ENCODE data around the gene THAP3. TPM values are rescaled to one million over a fixed set of nuclear protein-coding genes. Genes with fewer than 3 reads are reported as not detected.
A peak's percentile ranks its signal among the peaks of the same experiment; 100 is the strongest.

Gene THAP3
- total RNA-seq, 4 donors from 2014 or later = 13.8 to 34.6 (median 25.0) TPM

DNA sequence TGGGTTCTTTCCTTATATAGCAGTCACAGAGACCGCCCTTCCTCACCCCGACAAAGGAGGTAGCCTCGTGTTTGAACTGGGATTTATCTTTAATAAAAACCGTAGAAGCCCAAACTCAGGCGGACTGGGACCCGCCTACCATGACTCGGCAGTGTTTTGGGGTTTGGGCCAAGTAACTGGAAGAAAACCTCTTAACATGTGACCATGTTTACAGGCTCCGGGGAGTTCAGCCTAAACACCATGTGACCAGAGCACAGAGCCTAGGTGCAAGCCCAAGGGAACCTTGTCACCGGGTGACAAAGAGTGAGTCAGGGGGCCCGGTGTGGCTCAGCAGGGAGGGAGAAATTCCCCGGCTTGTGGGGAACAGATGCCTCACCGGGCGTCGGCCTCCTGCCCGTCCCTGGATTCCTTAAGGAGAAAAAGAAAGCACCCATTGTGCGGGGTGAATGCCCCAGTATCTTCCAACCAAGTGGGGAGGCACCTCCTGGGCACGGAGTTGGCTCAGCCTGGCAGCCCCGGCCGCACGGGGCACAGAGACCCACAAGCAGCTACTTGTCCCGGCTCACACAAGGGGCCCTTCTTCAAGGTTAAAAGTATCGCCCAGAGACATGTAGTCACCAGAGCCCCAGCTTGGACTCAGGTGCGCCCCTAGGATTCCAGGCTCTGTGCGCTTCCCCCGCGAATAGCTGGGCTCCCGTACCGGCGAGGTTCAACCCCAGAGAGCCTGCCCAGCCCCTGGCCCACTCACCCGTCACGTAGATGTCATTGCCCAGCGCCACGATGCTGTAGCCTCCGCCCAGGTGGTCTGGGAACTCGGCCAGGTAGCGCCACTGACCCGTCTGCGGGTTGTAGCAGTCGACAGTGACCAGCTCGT, 23.4 kb upstream of the THAP3 start:
- Histone ChIP-seq H3K27ac (replicated peaks in 1 of 4) (peak overlapping the region; percentile 96 to 99 (median 98)), H3K9me3 (no peaks in the 10 kb centered on the region), H3K4me3 (peak overlapping the region; percentile 70 to 83 (median 76)), H3K36me3 (peaks cover 25 to 35% (median 31%) of the 10 kb centered on the region in 4 donors), H3K27me3 (no peaks in the 10 kb centered on the region), H3K4me1 (peaks cover 64 to 76% (median 74%) of the 10 kb centered on the region in 4 donors)
- DNase-seq (ENCODE audit: extremely low spot score) = peak; percentile 96
- under 1% methylated on average over 16 of the region's 40 CpGs for WGBS
- TF ChIP-seq POLR2AphosphoS5 (IDR thresholded peaks at IDR 0.05) = peak; percentile 91 to 93
- TF ChIP-seq, protein P1, sequence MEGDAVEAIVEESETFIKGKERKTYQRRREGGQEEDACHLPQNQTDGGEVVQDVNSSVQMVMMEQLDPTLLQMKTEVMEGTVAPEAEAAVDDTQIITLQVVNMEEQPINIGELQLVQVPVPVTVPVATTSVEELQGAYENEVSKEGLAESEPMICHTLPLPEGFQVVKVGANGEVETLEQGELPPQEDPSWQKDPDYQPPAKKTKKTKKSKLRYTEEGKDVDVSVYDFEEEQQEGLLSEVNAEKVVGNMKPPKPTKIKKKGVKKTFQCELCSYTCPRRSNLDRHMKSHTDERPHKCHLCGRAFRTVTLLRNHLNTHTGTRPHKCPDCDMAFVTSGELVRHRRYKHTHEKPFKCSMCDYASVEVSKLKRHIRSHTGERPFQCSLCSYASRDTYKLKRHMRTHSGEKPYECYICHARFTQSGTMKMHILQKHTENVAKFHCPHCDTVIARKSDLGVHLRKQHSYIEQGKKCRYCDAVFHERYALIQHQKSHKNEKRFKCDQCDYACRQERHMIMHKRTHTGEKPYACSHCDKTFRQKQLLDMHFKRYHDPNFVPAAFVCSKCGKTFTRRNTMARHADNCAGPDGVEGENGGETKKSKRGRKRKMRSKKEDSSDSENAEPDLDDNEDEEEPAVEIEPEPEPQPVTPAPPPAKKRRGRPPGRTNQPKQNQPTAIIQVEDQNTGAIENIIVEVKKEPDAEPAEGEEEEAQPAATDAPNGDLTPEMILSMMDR (IDR thresholded peaks at IDR 0.05) = no peak
- TF ChIP-seq EP300 (IDR thresholded peaks at IDR 0.05) = no peak
- peak; percentile 64 for TF ChIP-seq POLR2A (IDR thresholded peaks at IDR 0.05; ENCODE audit: low read depth)
- intact Hi-C loops (cut with DNase I) = no loop called here

DNA sequence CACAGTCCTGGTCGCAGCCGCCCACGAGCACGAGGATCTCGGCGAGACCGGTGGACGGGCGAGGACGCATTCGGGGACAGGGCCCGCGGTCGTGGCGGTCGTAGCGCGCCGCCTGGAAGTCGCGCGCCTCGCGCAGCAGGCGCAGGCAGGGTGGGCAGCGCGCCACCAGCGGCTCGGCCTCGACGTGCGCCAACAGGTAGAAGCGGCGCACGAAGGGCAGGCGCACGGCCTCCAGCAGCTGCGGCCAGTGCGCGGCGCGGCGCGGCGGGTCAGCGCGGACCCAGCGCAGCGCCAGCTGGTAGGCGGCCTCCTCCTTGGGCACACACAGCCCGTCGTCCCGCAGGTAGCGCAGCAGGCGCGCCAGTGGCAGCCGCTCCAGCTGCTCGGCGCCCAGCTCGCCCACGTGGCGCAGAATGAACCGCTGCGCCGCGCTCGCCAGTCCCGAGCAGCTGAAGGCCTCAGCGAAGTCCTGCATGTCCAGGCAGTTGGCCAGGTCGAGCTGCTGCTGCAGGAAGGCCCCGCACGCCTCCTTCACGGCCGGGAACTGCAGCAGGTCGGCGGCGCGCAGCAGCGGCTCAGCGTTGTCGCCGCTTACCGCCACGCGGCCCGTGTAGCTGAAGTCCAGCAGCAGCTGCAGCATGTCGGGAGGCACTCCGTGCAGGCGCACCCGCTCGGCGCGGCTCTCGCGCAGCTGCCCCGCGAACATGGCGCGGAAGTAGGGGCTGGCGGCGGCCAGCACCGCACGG, 22.6 kb upstream of the THAP3 start:
- TF ChIP-seq, protein P1 (IDR thresholded peaks at IDR 0.05) = no peak
- TF ChIP-seq POLR2A (IDR thresholded peaks at IDR 0.05; ENCODE audit: low read depth) (no peak), POLR2AphosphoS5 (IDR thresholded peaks at IDR 0.05) (no peak), EP300 (IDR thresholded peaks at IDR 0.05) (no peak)
- Histone ChIP-seq H3K36me3 (peaks cover 18 to 27% (median 23%) of the 10 kb centered on the region in 4 donors), H3K27ac (replicated peaks in 1 of 4) (peak overlapping the region; percentile 96 to 99 (median 98)), H3K4me3 (peak overlapping the region; percentile 70 to 83 (median 76)), H3K27me3 (no peaks in the 10 kb centered on the region), H3K4me1 (peaks cover 56 to 75% (median 71%) of the 10 kb centered on the region in 4 donors), H3K9me3 (no peaks in the 10 kb centered on the region)
- no CpG with 5 or more reads among the region's 103 CpGs for WGBS
- intact Hi-C loops (cut with DNase I) = no loop called here
- no peak for DNase-seq (ENCODE audit: extremely low spot score)

DNA sequence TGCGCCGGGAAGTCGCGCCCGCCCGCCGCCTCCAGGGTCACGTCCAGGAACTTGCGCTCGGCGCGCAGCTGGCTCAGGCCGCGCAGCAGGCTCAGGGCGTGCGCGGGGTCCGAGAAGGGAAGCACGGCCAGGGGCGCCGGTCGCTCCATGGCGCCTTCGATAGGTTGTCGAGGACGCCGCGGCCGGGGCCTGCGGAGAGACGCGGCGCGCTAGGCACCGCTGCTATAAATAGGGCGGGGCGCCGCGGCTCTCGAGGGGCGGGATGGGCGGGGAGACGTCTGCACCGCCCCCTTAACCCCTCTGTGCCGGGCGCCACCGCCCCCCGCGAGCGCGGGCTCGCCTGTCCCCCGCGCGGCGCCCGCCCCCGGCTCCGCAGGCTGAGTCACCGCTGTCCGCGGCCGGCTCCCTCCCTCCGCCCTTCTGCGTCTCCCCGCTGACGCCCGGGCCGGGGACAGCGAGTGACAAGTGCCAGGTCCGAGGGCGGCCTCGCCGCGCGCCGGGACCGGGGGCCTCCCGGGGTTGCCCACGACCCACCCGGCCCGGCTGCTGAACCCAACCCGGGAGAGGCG, 21.9 kb upstream of the THAP3 start, which contains the start of gene KLHL21:
Gene KLHL21, minus strand, starts transcription at position 201 of the 569 bp plus-strand sequence. Its CDS starts 52 bp downstream, at position 149.
- Histone ChIP-seq H3K27ac (replicated peaks in 1 of 4) (peak within 1 kb of the TSS; percentile 96 to 99 (median 98)), H3K9me3 (no peaks in the 10 kb centered on the region), H3K27me3 (no peaks in the 10 kb centered on the region), H3K4me1 (peaks cover 50 to 74% (median 67%) of the 10 kb centered on the region in 4 donors), H3K4me3 (peak within 1 kb of the TSS; percentile 70 to 83 (median 76)), H3K36me3 (peaks cover 12 to 20% (median 17%) of the 10 kb centered on the region in 4 donors)
- peak; percentile 95 for DNase-seq (ENCODE audit: extremely low spot score)
- TF ChIP-seq POLR2AphosphoS5 (IDR thresholded peaks at IDR 0.05) = peak; percentile 81 to 96
- TF ChIP-seq POLR2A (IDR thresholded peaks at IDR 0.05; ENCODE audit: low read depth) = peak; percentile 73
- TF ChIP-seq, protein P1 (IDR thresholded peaks at IDR 0.05) = no peak
- no peak for TF ChIP-seq EP300 (IDR thresholded peaks at IDR 0.05)
- 0% methylated on average over 9 of the region's 84 CpGs for WGBS
- intact Hi-C loops (cut with DNase I) = no loop called here

DNA sequence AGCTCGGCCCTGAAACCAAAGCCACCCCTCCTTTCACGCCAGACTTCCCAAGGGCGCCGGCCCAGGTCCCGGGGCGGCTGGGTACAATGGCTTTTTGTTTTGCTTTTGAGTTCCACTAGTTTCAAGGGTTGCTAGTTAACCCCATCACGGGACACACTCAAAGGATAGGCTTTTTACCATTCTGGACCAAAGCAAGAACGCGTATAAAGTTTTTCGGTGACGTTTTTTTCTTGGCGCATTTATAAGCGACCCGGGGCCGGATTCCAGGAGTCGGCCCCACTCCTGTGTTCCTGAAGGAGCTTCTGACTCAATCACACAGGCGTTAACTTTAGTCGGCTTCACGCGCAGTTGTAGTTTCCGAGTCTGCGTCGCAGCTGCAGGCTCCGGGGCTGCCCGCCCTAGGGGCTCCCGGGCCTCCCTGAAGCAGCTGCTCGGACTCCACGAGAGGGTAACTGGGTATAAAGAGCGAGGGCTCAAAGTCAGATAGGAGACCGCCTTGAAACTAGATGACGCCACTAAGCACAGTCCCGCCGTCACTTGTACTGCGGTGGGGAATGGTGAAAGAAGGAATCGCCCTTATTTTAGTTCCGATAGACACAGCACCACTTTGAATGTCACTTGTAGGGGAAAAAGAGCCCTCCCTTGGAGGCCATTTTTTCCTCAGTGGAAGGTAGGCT, 21.3 kb upstream of the THAP3 start:
- DNase-seq (ENCODE audit: extremely low spot score) = no peak
- H3K4me1 ChIP-seq = peaks cover 43 to 73% (median 64%) of the 10 kb centered on the region in 4 donors
- H3K4me3 ChIP-seq = peak overlapping the region; percentile 70 to 83 (median 76)
- WGBS = 3% methylated on average over 26 of the region's 36 CpGs
- TF ChIP-seq EP300 (IDR thresholded peaks at IDR 0.05) (no peak), POLR2A (IDR thresholded peaks at IDR 0.05; ENCODE audit: low read depth) (peak; percentile 47), POLR2AphosphoS5 (IDR thresholded peaks at IDR 0.05) (peak; percentile 1 to 72)
- TF ChIP-seq, protein P1 (IDR thresholded peaks at IDR 0.05) = no peak
- H3K27me3 ChIP-seq = no peaks in the 10 kb centered on the region
- peak overlapping the region; percentile 96 to 99 (median 98) for H3K27ac ChIP-seq (replicated peaks in 1 of 4)
- H3K9me3 ChIP-seq = no peaks in the 10 kb centered on the region
- H3K36me3 ChIP-seq = peaks cover 6 to 14% (median 11%) of the 10 kb centered on the region in 4 donors
- intact Hi-C loops (cut with DNase I) = no loop called here

Measured in esophagus muscularis mucosa (tissue), 4 donors.